GM19240 (cell line): Measurements from ENCODE around the gene TSPYL4.

Experiments
- DNase-seq: peaks from one replicate; pipeline ENCODE4 v3.0.0; 2011; ENCODE audit warnings: low spot score; ENCODE audit not compliant: insufficient read length

Gene TSPYL4

DNA sequence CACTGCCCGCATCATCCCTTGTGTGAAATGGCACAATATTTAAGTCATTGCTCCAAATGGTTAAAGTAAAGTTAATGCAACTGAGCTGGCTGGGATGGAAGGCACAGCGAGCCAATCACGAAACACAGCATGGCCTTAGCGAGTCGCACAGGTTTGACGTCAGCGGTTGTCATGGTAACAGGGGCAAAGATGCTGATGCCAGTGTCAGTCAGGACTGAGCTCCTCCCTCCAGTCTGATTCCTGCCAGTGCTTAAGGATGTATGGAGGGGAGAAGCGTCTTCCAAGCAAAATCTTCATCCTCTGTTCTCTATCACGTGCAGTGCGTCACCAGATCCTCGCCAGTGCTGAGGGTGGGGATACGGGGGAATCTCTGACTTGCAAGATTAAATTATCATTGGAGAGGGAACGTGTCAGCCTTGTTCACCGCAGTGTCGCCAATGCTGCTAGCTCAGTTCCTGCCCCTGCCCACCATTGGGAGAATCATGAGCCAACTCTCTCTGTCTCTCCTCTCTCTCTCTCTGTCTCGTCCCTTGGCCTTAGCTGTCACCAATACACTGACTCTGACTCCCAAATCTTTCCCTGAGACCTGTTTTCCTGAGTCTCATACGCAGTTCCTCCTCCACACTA lies 24.5 kb downstream of the TSPYL4 start:
- DNase-seq: no peak

DNA sequence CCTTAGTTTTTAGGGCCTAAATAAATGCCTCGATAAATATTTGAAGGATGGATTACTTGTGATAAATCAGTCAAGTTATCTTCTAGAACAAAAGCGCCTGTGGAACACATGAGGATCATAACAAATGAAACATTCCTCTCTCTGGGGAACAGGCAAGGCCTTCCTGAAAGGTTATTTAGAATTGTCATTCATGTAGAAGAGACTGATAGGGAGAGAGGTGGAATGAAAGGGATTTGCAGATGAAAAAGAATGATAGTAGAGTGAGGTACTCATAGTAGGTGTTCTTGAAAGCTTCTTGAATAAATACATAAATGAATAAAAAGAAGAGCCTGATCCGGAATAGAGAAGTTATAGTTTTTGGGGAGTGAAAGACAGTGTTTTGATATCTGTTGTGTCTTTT lies 30.5 kb downstream of the TSPYL4 start:
- no peak for DNase-seq

DNA sequence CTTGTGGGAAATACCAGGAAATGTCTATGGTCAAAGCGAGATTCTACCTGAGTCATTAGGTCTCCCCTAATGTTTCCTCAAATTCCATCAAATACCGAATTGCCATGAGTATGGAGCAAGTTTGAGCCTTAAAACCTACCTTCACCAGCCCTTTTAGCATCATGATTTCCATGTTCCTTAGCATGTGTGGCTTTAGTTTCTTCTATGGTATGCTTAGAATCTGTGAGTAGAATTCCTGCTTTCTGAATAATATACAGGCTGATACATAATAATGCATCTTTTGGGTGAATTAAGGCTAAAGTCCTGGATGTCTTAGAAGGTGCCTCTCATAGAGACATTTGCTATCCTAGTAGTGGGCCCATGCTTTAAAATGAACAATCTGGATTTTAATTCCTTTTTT lies 32.0 kb downstream of the TSPYL4 start:
- DNase-seq: no peak

DNA sequence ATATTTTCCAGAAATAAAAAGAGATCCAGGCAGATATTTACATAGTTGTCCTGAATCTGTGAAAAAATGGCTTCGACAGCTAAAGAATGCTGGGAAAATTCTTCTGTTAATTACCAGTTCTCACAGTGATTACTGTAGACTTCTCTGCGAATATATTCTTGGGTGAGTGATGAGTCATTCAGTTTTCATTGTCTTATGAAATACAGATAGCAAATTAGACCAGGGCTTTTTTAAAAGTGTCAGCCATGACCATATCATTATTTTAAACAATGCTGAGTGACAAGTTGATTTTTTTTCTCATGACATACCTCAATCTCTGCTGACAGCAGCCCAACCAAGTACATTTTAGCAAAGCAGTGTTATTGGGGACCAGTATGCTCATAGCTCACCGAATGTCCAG lies 32.8 kb downstream of the TSPYL4 start:
- no peak for DNase-seq

DNA sequence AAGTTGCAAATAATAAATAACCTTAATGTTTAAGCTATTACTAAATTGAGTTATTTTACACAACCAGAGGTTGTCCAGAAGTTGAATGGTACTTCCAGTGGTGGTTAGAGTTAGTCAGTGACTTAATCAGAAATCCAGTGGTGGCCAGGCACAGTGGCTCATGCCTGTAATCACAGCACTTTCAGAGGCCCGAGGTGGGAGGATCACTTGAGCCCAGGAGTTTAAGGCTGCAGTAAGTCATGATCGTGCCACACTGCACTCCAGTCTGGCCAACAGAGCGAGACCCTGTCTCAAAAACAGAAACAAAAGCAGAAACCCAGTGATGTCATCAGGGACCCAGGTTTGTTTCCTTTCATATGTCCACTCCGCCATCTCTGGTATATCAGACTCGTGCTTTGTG lies 35.0 kb downstream of the TSPYL4 start:
- no peak for DNase-seq

DNA sequence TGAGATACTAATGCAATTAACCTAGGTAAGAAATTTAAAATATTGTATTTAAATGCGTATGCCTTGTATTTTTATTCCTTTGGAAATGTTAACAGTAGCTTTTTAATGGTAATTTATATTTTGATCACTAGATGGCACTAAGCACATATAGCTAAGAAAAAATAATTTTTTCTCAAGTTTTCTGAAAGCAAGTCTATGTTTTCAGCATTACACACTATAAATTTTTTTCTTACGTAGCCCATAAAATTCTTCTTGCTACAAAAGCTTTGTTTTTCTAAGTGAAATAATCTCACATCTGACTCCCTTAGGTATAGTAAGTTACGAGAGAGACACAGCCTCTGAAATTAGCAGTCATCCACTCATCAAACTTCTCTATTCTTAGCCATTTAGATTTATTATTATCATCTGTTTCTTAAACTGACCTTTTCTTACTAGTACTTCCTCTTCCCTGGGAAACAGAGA lies 35.7 kb downstream of the TSPYL4 start:
- no peak for DNase-seq

DNA sequence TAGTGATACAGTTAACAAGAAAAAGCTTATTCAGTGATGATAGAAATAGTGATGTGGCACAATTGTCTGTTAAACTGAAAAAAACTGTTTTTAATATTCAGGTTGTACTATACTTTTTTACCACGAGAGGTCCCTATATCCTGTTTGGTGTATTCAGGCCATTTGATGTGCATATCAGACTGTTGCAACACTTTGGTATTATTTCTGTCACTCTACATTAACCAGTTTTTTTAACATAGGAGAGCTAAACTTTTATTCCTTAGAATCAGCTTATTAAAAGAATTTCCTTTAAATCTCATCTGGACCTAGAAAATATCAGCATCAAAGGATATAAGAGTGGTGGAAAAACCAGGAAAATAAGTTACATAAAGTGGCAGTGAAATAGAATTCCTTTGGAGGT lies 36.8 kb downstream of the TSPYL4 start:
- no peak for DNase-seq

DNA sequence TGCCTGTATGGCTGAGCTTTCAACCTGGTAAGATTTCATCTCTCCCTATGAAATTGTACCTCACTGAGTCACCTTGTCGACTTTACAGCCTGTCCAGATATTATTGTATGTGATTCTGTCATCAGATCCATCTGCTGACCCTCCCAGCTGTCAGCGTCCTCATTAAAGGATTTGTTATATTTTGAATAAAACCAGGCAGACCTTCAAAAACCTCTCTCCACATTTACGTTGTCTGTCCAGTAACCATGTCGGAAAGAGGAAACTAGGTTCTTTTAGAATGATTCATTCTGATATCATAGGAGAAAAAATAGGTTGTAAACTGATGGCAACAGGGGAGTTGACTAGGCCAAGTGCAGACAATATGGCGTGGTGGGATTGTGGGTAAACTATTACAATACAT lies 38.5 kb downstream of the TSPYL4 start:
- DNase-seq: no peak

DNA sequence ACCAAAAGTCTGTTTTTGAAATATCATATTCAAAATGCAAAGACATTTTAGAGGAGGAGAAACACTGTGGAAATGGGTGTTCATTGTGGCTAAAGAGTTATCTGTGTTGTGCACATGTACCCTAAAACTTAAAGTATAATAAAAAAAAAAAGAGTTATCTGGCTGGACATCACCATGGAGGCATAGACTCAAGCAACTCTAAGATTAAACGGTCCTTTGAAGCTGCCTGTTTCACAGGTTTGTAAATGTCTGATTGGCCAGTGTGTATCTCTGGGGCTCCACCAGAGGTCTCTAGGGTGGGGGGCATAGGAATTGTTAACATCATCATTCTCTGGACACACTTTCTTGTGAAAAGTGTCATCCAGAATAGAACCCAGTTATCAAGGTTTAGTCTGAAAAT lies 39.2 kb downstream of the TSPYL4 start:
- no peak for DNase-seq

DNA sequence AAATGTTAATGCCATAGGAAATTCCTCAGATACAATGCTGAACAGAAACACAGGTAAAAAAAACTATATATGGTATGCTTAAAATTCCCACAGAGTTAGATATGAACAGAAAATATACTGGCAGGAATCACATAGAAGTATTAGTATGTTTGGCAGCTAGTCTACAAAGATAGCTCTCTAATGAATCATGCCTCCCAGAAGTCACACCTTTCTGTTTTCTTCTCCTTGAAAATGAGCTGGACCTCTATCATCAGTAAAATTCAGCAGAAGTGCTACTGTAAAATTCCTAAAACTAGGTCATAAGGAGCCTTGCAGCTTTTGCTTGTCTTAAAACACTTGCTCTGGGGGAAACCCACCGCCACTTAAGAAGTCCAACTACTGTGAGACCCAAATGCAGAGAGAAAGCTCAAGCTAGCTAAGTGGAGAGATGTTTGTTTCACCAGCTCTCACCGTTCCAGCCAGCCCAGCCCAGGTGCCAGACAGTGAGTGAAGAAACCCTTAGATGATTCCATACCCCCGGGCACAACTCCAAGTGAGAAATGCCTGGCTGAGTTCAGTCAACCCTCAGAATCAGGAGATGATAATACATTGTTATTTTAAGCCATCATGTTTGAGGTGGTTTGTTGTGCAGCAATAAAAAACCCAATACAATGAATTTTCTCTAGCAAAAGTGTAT lies 43.0 kb downstream of the TSPYL4 start:
- DNase-seq: no peak

DNA sequence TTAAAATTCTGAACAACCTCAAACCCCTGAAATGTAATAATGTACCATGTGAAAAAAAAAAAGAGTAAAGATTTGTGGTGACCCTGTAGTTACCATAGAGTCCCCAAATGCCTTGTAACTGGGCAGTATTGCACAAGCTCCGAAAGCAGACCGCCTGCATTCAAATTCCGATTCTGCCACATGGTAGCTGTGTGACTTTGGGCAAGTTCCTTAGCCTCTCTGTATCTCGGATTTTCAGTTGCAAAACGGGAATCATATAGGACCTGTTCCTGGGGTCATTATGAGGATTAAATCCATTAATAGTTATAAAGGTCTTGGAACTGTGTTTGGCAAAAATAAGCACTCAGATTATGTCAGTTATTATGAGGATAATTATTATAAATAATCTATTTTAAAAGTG lies 43.6 kb downstream of the TSPYL4 start:
- DNase-seq: no peak

DNA sequence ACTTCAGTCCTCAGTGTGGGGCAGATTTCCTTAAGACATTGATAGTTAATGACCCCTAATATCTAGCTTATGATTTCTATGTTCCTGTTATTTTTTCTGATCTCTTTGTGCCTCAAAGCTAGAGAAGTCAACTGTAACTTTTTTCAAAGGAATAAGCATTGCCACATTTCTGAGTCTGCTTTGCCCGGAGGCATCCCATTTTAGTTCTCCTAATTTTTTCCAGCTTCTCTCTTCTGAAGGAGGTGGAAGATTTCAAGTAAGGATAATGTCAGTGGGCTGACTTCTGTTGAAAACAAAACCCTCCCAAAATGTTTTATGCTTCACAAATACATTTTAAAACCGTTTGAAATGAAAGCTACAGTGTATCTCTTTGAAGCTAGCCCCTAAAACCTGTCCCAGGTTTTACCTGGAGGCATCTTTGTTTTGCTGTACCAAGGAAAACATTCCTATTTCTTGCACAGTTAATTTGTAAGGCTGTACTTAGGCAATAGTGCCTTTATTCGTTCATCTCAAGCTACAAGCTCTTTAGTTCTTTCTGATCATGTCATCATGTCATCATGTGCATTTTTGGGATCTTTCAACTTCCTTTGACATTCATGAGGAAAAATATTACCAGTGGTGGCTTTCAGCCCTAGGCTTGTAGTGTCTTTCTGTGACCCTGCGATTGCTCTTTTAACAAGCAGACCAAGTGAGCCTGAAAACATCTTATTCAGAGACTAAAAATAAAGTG lies 45.7 kb downstream of the TSPYL4 start:
- no peak for DNase-seq

DNA sequence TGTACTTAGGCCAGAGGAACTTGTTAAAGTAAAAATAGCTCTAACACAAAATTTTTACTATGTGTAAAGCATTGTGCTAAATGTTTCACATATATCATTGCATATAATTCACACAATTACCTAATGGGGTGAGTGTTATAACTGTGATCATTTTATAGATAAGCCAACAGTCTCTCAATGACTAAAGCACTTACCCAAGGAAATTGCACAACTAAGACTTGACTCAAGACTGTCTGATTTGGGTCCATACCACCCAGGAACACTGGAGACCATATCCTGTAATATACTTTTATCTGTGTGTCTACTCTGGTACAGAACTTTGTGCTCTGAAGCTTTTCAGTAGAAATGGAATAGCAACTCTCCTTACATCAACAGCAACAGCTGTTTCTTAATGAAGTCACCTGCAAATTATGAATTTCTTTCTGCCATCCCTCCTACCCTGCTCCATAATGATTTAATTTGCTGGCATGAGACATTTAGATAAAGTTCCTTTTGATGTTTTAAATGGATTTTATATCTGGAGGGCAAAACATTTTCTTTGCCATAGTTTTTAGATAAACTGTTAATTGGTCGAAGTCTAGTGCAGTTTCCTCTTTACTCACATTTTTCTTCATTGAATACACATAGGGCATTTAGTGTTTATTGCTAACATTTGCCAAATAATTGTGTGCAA lies 47.5 kb downstream of the TSPYL4 start:
- no peak for DNase-seq

DNA sequence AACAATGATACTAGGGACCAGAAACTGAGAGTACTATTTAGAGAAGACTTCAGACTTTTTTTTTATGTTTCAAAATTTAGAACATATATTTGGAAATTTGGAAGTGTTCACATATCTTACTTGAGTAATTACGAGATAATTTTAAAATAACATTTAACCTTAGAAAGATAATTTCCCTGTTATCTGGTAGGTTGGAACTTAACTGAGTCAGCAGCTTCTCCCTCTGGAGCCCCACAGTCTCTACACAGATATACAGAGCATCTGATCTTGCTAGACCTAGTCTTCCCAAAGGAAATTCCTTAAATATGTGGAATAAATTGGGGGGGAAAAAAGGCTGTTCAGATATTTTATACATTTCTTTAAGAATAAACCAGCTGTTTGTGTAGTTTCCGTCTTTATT lies 48.6 kb downstream of the TSPYL4 start:
- no peak for DNase-seq

DNA sequence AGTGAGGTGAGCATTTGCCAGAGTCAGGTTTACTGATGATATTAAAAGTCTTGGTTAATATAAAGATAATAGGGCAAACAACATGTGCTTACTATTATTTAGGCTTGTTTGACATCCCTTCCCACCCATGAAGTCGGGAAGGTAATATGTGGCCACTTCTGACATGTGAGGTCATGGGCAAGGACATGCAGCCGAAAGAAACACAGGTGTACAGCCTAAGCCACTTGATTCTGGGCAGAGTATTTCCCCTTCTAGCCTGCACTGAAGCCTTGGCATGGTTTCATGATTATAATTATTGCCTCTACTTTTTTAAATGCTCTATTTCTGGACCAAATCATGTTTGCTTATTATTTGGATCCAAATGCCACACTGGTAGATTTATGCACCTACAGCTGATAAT lies 52.3 kb downstream of the TSPYL4 start:
- DNase-seq: no peak

DNA sequence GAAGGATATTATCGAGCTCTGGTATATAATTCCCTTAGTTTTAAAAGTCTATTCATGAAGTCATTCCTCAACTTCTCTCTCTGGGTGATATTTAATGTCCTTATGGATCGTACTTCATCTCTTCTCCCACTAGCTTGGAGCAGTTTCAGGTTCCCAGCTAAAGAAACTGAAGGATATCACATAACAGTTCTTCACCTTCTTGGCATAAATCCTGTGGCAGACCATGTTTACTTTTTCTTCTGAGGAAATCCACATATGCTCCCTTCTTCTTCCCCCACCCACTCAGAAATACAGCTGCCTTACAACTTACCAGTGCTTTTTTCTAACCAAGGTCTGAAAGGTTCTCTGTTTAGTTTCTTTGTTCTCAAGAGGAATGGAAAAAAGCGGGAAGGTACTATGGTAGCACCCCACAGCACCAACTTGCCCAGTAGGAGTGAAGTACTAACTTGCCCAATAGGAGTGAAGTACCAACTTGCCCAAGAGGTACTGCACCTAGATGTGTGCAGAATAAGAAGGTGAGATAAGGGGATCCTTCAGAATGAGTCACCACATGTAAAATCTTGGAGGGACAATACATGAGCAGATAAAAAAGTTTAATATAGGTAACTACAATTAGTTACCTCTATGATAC lies 53.1 kb downstream of the TSPYL4 start:
- no peak for DNase-seq
